GM12872 (cell line): ENCODE data around the gene CMKLR1.

Experiments used
- CTCF ChIP-seq: IDR thresholded peaks from 3 replicates; pipeline ENCODE4 v1.5.1; 2011; ENCODE audit warnings: low read depth, mild to moderate bottlenecking, low read length, moderate library complexity; ENCODE audit not compliant: insufficient read depth

Gene CMKLR1

GRCh38 chr12:108312073-108312659 lies 26.9 kb downstream of the CMKLR1 start:
- TF ChIP-seq CTCF, result no peak

GRCh38 chr12:108311605-108312004 lies 27.5 kb downstream of the CMKLR1 start:
- TF ChIP-seq CTCF, result no peak

- no peak for TF ChIP-seq CTCF
These were observed 28.6 kb downstream of the CMKLR1 start for GRCh38 chr12:108310489-108310888.

GRCh38 chr12:108309674-108310312 lies 29.3 kb downstream of the CMKLR1 start:
- no peak for TF ChIP-seq CTCF

GRCh38 chr12:108308395-108309085 lies 30.6 kb downstream of the CMKLR1 start:
- TF ChIP-seq CTCF, result no peak

GRCh38 chr12:108307006-108307405 lies 32.1 kb downstream of the CMKLR1 start:
- no peak for TF ChIP-seq CTCF

- no peak for TF ChIP-seq CTCF
These were observed 32.6 kb downstream of the CMKLR1 start for GRCh38 chr12:108306506-108306905.
